ENCODE measurements around the gene SDK1.
"Not testable (repeated sequence)": the region's sequence is repeated elsewhere in the genome, so short reads cannot be mapped to it uniquely, and the experiment has no call there.

The SDK1 gene

DNA sequence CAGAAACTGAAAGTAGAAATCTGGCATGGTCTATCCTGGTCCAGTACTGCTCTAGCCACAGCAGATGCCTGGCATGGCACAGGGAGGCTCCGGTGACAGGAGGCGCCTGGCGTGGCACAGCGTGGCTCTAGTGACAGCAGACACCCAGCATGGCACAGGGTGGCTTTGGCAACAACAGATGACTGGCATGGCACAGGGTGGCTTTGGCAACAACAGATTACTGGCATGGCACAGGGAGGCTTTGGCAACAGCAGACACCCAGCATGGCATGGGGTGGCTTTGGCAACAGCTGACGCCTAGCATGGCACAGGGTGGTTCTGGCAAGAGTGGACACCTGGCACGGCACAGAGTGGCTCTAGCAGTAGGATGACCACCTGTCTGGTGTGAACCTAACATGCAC is 900.5 kb downstream of the SDK1 start:
- in situ Hi-C loops (cut with HindIII; ENCODE audit: low sequenced_read_pairs), result no loop called here

DNA sequence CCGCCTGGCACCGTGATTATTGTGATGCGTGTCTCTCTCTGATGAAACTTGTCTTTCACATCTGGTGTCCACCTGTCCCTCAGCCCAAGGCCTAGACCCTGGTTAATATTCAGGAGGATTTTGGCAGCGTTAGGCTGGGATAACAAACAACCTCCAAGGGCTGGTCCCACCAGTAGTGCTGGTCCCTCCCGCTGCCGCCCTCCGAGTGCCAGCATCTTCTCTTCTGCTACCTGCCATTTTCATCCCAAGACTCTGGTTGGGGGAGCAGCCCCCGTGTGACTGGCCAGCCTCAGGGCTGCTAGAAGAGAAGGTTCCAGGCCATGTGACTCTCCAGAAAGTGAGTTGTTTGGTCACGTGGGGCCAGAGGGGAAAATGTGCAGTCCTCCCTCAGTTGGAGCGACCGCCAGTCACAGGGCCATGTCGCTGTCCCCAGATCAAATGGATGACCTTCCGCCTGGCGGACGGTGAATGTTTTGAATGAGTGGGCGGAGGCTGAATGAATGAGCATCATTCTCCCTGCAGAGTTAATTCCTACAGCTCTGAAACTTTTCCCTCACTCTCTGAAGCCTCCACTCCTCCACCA is 901.2 kb downstream of the SDK1 start:
- in situ Hi-C loops (cut with HindIII; ENCODE audit: low sequenced_read_pairs), result no loop called here

DNA sequence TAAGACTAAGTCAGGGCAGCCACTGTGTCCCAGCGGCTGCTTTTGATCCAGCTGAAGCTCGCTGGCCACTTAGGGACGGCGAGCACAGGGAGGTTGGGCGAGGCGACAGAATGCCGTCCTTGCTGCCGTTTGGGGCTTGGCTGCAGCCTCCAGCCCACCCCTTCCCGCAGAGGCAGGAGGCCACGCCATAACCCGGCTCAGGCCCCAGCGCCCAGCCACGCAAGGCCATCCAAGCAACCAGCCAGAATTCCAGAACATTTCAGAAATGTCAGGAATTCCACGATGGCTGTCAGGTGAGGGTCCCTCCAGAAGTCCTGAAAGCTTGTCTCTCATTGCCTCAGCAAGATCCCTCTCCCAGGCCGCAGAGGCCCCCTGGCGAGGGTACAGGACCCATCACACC is 901.9 kb downstream of the SDK1 start:
- in situ Hi-C loops (cut with HindIII; ENCODE audit: low sequenced_read_pairs), result no loop called here

DNA sequence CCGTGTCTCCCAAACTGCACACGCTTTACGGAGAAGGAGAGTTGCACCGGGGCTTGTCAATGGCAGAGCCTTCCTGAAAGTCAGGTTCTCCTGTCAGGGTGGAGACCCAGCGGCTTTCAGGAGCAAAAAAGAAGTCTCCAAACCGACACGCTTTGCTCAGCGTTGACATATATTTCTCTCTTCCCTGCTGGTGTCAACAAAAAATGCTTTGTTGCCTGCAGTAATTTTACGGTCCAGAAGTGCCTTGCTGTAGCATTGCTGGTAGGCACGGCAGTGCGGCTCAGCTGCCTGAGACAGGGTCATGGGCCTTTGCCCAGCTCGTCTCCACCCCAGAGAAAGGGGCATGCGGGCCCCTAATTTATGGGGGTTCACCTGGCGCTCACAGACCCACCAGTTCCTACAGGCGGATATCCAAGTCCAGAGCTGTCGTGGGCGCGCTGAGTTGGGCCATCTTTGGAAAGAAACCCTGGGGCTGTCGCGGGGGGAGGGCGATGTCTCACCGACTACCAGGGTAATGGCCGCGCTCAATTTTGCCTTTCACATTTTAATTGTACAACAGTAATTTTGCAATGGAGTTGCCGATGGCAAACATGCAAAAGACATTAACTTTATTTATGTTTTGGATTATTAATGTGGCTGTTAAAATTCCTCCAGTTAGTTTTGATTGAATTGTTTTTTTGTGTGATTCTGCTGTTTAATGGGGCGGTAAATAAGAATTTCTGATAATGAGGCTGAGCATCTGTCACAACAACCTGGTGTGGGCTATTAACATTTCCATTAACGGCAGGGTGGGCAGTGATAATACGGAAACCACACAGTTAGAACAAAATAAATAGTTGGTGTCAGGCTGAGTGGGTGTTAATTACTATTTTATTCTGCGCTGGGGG is 902.8 kb downstream of the SDK1 start:
- in situ Hi-C loops (cut with HindIII; ENCODE audit: low sequenced_read_pairs), result no loop called here

DNA sequence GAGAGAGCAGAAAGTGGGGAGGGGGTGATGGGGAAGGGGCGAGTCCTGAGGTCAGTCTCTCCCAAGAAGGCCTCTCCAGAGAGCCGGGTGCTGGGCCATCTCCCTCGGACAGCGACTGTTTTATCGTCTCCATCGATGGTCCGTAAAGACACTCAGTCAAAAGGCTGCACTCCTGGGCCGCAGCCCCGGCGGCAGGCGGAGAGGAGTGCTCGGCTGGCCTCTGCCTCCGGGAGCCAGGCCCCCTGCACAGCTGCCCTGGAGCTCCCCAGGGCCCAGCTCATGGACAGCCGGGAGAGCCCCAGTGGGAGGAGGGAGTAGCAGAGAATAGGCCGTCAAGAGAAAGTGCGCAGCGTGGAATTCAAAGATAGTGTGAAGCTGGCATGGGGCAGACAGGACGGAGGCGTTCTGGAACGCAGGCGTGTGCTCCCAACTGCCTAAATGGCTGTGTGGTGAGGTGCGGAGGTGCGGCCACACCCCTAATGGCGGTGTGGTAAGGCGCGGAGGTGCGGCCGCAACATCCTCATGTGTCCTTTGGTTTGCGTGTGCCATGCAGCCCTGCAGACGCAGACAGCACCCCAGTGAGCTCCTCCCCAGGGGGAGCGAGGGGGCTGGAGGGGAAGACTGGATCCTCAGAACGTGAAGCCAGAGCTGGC is 903.6 kb downstream of the SDK1 start:
- in situ Hi-C loops (cut with HindIII; ENCODE audit: low sequenced_read_pairs), result no loop called here

DNA sequence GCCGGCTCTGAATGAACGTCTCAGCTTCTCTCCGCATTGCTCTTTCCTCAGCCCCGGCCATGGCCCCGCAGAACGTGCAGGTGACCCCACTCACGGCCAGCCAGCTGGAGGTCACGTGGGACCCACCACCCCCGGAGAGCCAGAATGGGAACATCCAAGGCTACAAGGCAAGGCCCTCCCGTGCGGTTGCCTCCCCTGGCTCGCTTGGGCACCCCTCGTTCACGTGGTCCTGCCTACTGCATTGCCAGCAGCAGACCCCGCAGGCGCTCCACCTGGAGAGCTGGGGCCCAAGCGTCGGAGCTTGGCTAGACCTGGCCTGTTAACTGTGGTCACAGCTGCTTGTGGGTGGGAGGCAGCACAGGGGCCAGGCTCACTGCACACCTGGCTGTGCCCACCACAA is 904.8 kb downstream of the SDK1 start:
- in situ Hi-C loops (cut with HindIII; ENCODE audit: low sequenced_read_pairs), result no loop called here

DNA sequence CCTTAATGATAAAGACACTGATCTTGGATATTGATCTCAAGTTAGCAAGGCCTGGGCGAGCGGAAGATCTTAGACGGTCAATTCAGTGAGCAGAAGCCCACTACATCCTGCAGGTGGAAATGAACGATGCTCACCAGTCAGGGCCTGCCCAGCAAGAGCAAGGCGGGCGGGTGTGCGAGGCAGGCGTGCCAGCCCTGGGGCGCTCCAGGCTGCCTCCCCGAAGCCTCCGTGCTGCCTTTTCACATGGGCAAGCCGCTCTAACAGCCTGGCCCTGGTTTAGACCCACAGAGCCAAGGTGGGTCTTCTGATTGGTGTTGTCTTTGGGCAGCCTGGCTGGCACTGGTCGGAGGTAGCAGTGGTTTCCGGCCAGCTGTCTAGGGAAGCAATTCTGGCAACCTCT is 906.0 kb downstream of the SDK1 start:
- in situ Hi-C loops (cut with HindIII; ENCODE audit: low sequenced_read_pairs), result no loop called here

DNA sequence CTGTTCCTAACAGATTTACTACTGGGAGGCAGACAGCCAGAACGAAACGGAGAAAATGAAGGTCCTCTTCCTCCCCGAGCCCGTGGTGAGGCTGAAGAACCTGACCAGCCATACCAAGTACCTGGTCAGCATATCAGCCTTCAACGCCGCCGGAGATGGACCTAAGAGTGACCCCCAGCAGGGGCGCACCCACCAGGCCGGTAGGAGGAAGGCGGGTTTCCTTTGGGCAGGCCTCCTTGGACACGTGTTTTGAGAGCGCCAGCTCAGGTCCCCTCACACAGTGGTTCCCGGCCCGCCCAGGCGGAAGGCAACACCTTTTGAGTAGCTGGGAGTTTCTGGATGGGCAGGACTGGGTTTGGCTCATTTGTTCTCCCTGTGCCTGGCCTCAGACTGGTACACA is 907.0 kb downstream of the SDK1 start:
- in situ Hi-C loops (cut with HindIII; ENCODE audit: low sequenced_read_pairs), result no loop called here

DNA sequence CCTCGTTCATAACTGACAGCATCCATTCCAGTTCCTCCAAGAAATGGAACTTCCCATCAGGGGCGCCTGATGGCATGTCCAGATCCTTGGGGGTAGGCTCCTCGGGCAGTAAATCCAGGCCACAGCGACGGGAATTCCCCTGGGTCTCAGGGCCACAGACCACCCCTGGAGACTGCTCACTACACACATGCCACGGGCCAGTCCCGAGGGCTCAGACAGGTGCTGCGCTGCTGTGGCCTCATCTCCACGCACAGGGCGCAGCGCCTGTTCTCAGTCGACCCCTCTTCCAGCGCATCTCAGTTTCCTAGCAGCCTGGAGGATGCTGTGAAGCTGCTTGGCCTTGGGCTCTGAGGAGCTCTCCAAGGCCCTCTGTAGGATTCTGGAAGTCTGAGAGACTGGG is 907.5 kb downstream of the SDK1 start:
- in situ Hi-C loops (cut with HindIII; ENCODE audit: low sequenced_read_pairs), result no loop called here

DNA sequence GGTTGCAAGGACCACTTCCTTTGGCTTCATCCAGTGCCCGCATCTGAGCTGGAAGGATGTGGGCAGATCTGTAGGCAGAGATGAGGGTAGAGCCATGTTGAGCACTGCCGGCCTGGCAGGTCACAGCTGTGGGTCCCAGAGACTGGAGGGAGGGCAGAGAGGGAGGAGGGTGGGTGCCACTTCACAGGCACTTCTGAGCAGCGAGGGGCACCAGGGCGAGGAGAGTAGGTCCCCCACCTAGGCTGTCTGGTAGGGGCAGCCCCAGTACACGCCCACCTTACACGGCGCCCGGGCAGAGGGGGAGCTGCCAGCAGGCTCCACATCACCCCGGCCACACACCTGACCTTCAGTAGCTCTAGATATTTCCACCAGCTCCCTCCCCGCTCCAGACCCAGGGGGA is 908.1 kb downstream of the SDK1 start:
- in situ Hi-C loops (cut with HindIII; ENCODE audit: low sequenced_read_pairs), result no loop called here

DNA sequence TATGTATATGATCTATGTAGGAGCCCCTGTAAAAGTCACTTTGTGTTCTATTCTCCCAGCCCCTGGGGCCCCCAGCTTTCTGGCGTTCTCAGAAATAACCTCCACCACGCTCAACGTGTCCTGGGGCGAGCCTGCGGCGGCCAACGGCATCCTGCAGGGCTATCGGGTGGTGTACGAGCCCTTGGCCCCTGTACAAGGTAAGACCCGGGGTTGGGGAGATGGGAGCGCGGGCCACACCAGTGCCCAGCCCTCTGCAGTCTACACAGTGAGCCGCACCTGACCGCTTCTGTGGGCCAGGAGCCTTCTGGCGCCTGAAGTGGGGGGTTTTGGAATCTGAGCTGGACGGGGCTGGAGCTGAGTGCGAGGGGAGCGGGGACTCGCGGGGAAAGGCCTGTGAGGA is 908.9 kb downstream of the SDK1 start:
- in situ Hi-C loops (cut with HindIII; ENCODE audit: low sequenced_read_pairs), result no loop called here

DNA sequence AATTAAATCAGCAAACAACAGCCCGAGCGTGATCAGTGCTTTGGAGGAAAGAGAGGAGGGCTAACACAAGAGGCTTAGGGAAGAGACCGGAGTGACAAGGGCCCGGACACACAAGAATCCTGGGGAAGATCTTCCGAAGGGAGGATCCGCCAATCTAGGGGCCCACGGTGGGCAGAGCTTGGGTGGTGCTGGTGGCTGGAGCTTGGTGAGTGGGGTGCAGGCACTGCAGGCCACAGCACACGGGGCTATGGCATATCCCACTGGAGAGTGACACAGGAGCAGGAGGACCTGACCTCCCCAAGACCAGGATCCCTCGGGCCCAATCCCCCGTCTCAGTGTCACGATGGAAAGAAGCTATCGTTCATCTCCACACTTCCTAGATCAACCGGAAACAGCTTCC is 909.8 kb downstream of the SDK1 start:
- in situ Hi-C loops (cut with HindIII; ENCODE audit: low sequenced_read_pairs), result no loop called here

DNA sequence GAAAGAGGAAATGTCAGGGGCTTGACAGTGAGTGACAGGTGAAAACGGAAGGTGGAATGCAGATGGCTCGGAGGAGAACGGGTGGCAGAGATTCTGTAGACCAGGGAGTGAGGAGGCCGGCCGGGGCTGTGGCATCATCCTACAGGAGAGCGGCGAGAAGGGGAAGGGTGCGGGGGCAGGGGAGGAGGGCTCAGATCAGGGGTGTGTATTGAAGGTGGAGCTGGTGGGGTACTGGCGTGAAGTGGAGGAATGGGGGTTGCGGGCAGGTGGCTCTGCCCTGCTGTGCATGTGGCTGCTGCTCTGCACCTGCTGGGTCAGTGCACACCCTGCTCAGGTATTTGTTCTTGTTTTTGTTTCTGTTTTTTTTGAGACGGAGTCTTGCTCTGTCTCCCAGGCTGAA is 910.2 kb downstream of the SDK1 start:
- in situ Hi-C loops (cut with HindIII; ENCODE audit: low sequenced_read_pairs), result no loop called here

DNA sequence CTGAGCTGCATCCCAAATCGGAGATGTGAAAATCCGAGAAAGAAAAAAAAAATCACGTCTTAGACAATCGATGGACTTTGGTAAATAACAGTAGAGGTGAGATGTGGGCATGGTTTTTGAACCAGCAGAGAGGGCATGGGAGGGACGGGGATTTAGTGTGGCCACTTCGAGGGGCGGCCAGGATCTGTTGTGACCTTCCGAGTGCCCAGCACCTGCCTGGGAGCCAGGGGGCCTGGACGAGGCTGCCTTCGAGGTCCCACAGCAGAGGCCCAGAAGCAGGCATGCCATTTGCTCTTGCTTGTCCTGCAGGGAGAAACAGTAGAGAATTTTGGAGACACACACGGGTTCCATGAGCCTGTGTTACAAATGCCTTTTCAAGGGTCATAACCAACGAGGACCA is 911.3 kb downstream of the SDK1 start:
- in situ Hi-C loops (cut with HindIII; ENCODE audit: low sequenced_read_pairs), result no loop called here

DNA sequence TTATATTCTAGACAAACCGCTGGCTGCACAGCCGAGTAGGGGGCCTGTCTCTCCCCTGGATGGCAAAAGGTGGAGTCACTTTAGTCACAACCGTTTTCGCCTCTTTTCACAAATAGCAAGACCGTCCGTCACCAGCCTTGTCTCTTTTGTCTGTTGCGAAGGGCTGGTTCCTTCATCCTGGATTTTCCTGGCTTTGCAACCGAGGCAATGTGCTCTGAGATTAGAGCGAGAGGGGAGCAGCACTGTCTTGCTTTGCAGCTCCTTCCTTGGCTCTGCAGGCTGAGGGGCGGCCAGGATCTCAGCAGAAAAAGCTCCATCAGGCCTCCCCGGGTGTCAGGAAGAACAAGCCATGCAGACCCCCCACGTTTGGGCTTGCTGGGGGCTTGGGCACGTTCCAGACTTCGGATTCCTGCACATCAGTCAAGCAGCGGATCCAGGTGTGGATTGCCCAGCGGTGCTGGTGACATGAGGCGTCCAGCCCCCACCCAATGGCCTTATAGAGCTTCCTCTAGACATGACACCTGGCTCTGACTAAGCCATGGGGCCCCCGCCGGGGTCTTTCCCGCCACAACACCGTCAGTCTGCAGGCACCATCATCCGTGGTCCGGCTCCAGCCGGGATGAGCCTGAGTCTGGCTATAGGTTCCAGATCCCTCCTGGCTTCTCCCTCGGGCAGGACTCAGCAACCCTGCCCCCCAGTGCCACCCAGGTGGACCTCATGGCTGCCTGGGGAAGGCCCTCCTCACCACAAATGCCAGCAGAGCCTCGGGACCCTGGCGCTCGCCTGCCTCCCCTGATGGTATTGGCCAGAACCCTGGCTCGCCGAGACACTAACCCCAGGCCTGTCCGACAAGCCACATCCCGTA is 913.5 kb downstream of the SDK1 start:
- in situ Hi-C loops (cut with HindIII; ENCODE audit: low sequenced_read_pairs), result no loop called here

DNA sequence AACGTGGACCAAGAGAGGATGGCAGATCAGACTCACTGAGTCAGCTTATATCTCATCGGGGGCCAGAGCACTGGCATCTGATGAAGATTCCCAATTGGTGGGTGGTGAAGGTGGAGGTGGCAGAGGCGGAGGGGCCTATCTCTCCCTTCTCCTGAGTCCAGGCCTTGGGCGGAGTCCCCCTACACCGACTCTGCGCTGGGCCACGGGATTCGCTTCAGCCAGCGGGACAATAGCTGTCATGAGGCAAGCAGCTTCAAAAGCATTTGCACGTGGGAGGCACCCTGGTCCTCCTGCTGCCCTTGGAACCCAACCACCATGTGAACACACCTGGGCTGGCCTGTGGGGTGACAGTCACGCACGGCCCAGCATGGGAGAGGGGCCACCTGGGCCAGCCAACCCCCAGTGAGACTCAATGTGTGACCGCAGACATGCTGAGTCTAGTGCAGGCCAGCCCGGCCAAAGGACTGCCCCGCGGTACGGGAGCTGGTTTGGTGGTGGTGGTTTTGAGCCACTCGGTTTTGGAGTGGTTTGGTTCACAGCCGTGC is 914.2 kb downstream of the SDK1 start:
- in situ Hi-C loops (cut with HindIII; ENCODE audit: low sequenced_read_pairs), result no loop called here

DNA sequence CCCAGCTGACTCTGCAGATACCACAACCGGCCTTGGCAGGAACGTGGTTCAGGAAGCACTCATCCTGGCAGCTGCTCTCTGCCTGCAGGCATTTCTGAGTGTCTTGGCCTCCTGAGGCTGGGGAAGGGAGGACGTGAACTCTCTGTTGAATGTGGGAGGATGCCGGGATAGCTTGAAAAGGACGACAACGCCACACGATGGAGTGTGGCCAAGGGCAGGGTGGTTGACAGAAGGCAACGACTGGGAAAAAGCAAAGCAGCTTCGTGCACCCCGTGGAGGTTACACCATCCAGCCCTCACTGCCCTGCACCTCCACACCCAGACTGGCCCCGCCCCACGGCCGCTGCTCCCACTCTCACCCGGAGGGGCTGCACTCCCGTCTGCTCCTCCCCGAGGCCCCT is 915.0 kb downstream of the SDK1 start:
- in situ Hi-C loops (cut with HindIII; ENCODE audit: low sequenced_read_pairs), result no loop called here

DNA sequence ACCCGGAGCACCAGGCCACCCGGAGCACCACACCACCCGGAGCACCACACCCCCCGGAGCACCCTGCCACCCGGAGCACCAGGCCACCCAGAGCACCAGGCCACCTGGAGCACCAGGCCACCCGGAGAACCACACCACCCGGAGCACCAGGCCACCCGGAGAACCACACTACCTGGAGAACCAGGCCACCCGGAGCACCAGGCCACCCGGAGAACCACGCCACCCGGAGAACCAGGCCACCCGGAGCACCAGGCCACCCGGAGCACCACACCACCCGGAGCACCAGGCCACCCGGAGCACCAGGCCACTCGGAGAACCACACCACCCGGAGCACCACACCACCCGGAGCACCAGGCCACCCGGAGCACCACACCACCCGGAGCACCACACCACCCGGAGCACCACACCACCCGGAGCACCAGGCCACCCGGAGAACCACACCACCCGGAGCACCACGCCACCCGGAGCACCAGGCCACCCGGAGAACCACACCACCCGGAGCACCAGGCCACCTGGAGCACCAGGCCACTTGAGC is 916.1 kb downstream of the SDK1 start:
- in situ Hi-C loops (cut with HindIII; ENCODE audit: low sequenced_read_pairs), result not testable (repeated sequence)

DNA sequence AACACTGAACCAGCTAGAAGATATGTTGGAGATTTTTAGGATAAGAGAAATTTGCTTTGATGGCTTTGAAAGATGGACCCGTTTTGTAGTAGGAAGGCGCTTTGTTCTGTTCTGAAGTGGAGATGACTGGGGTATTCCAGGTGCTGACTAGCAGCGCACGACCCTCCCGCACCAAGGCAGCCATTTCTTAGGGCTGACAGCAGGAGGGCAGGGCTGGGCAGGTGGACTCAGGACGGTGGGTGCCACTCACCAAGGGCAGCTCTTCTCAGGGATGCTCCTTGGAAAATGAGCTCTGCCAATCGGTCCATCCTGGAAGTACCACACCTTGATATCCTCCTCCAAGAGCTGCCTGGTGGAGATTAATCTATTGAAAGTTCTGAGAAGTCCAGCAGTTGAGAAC is 917.4 kb downstream of the SDK1 start:
- in situ Hi-C loops (cut with HindIII; ENCODE audit: low sequenced_read_pairs), result no loop called here

DNA sequence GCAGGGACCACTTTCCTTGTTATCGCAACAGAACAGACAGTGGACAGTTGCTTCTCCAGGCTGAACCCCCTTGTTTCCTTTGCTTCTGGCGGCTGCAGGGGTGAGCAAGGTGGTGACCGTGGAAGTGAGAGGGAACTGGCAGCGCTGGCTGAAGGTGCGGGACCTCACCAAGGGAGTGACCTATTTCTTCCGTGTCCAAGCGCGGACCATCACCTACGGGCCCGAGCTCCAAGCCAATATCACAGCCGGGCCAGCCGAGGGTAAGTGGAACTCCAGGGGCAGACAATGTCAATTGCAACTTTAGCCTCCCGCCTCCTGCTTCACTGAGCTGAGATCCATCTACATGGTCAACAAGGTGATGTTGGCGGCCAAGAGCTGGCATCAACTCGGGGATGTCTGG is 919.0 kb downstream of the SDK1 start:
- in situ Hi-C loops (cut with HindIII; ENCODE audit: low sequenced_read_pairs), result no loop called here

DNA sequence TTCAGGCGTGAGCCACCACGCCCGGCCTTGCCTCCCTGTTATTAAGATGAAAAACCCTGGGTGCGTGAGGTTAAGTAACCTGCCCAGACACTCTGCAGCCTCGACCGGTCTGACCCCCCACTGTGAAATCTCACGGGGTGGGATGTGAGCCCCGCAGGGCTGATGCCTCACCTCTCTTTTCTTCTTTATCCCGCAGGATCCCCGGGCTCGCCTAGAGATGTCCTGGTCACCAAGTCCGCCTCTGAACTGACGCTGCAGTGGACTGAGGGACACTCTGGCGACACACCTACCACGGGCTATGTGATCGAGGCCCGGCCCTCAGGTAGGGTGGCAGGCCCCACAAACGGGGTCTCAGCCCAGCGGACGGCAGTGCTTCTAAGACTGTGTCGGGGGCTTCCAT is 920.0 kb downstream of the SDK1 start:
- in situ Hi-C loops (cut with HindIII; ENCODE audit: low sequenced_read_pairs), result no loop called here
